Panc1 (cell line): Measurements from ENCODE around the gene GRIK4. TPM values are rescaled to one million over a fixed set of nuclear protein-coding genes. Genes with fewer than 3 reads are reported as not detected.

Experiments
- ATAC-seq: fragments of 200-7000 bp; cut with Tn5 transposase; 2 replicates; pipeline ENCODE4 v1.9.1; 2020; ENCODE audit warnings: mild to moderate bottlenecking, moderate library complexity
- BruUV-seq: library from RNA; stranded (reverse); fragments of 400-500 nt; replicated peaks from 2 replicates; lab custom pipeline; 2021; lab: Mats Ljungman, UMichigan
- CTCF ChIA-PET: fragments of 300-600 bp; sonication (Branson Sonifier 250); formaldehyde crosslinking; loops from one replicate; lab custom pipeline; 2022; ENCODE audit warnings: antibody characterized with exemption; lab: Charles Lee
- POLR2A ChIA-PET: fragments of 300-600 bp; sonication (Branson Sonifier 250); formaldehyde crosslinking; loops from one replicate; lab custom pipeline; 2022; ENCODE audit warnings: antibody characterized with exemption; lab: Charles Lee
- DNase-seq: peaks from one replicate; pipeline ENCODE4 v3.0.0-alpha.2; 2010; ENCODE audit warnings: low read depth, low spot score
- H3K27ac ChIP-seq: 2 replicates; pipeline ENCODE4 v1.5.1; 2011; ENCODE audit warnings: mild to moderate bottlenecking, low read length, inconsistent platforms
- H3K27me3 ChIP-seq: fragments of 200-500 bp; sonication (Bioruptor generic); 2 replicates; pipeline ENCODE4 v1.6.0; 2014; ENCODE audit warnings: low read length, inconsistent platforms; ENCODE audit not compliant: control insufficient read depth, insufficient read depth
- H3K36me3 ChIP-seq: fragments of 200-500 bp; sonication (Bioruptor generic); 2 replicates; pipeline ENCODE4 v1.5.1; 2014; ENCODE audit warnings: inconsistent platforms, mild to moderate bottlenecking, low read length, moderate library complexity; ENCODE audit not compliant: control insufficient read depth, insufficient read depth
- H3K4me1 ChIP-seq: 2 replicates; pipeline ENCODE4 v1.5.1; 2011; ENCODE audit warnings: inconsistent platforms, mild to moderate bottlenecking, low read length, moderate library complexity; ENCODE audit not compliant: control insufficient read depth, insufficient read depth
- H3K4me3 ChIP-seq, 2 experiments: 2 replicates each; pipeline ENCODE4 v1.5.1; 2011 to 2012; ENCODE audit warnings: low read depth in 2 of 2, low read length in 2 of 2, mild to moderate bottlenecking in 2 of 2, inconsistent platforms in 1 of 2, moderate library complexity in 1 of 2
- H3K9me3 ChIP-seq: fragments of 200-500 bp; sonication (Bioruptor generic); 2 replicates; pipeline ENCODE4 v1.5.1; 2014; ENCODE audit warnings: low read depth, mild to moderate bottlenecking, inconsistent platforms, low read length, moderate library complexity; ENCODE audit not compliant: control insufficient read depth, insufficient read depth
- POLR2AphosphoS5 ChIP-seq: IDR thresholded peaks from 2 replicates; pipeline ENCODE4 v1.6.1; 2012; ENCODE audit warnings: mild to moderate bottlenecking, low read depth, low read length, moderate library complexity
- REST ChIP-seq, 2 experiments: IDR thresholded peaks; 2 replicates each; pipeline ENCODE4 v1.6.1; 2011 to 2012; ENCODE audit warnings: low read depth in 2 of 2, control low read depth in 1 of 2, low read length in 1 of 2, mild to moderate bottlenecking in 1 of 2, moderate library complexity in 1 of 2; ENCODE audit not compliant: insufficient read depth in 1 of 2
- SIN3A ChIP-seq: IDR thresholded peaks from 2 replicates; pipeline ENCODE4 v1.6.1; 2012; ENCODE audit warnings: low read depth, mild to moderate bottlenecking, low read length, moderate library complexity, borderline replicate concordance; ENCODE audit not compliant: insufficient read depth
- TCF7L2 ChIP-seq: IDR thresholded peaks from 2 replicates; pipeline ENCODE4 v1.6.1; 2011; ENCODE audit warnings: mild to moderate bottlenecking, low read depth, low read length, inconsistent platforms
- in situ Hi-C: cut with HindIII; loops from 2 replicates; pipeline ENCODE4 v1.10.0; 2016; ENCODE audit warnings: low sequenced_read_pairs, low pct_unique_long_range_greater_than_20kb
- intact Hi-C: fragments of 100-400 bp; cut with micrococcal nuclease; formaldehyde crosslinking; loops from one replicate; pipeline ENCODE4 v1.10.0; 2022; ENCODE audit not compliant: unreplicated experiment
- total RNA-seq: library from RNA; stranded (reverse); gene quantifications from one replicate; pipeline ENCODE4 v1.2.1, GENCODE V29; 2021; ENCODE audit not compliant: unreplicated experiment
- TF ChIP-seq, protein P1 (sequence below): fragments of 450-650 bp; IDR thresholded peaks from 2 replicates; pipeline ENCODE4 v1.5.1; 2017; ENCODE audit warnings: mild to moderate bottlenecking

Gene GRIK4
- total RNA-seq, 1 experiment from 2014 or later = 0.62 TPM

DNA sequence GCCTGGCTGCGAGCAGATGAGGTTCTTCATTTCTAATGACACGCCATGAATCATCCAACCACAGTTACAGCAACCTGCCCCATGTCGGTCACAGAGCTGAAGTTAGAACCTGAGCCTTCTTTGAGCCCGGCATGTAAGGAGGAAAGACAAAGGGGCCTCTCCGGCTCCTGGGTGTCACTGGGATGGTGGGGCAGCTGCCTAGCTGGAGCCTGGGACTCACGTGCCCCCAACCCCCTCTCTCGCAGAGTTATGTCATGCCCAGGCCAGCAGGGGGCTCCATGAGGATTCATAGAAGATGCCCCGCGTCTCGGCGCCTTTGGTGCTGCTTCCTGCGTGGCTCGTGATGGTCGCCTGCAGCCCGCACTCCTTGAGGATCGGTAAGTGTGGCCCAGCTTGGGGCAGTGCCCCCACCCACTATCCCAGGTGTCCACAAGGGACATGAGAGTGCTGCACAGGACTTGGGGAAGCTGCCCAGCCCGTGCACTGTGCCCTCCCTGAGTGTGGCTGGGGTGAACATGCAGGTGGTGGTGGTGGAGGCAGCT is 148.5 kb downstream of the GRIK4 start:
- TF ChIP-seq, protein P1, sequence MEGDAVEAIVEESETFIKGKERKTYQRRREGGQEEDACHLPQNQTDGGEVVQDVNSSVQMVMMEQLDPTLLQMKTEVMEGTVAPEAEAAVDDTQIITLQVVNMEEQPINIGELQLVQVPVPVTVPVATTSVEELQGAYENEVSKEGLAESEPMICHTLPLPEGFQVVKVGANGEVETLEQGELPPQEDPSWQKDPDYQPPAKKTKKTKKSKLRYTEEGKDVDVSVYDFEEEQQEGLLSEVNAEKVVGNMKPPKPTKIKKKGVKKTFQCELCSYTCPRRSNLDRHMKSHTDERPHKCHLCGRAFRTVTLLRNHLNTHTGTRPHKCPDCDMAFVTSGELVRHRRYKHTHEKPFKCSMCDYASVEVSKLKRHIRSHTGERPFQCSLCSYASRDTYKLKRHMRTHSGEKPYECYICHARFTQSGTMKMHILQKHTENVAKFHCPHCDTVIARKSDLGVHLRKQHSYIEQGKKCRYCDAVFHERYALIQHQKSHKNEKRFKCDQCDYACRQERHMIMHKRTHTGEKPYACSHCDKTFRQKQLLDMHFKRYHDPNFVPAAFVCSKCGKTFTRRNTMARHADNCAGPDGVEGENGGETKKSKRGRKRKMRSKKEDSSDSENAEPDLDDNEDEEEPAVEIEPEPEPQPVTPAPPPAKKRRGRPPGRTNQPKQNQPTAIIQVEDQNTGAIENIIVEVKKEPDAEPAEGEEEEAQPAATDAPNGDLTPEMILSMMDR = peak; percentile 83
- no peak for TF ChIP-seq POLR2AphosphoS5
- ATAC-seq (peak; percentile 42; the same call in 1 of the 2 replicates), DNase-seq (no peak)
- H3K36me3 ChIP-seq = no peaks in the 10 kb centered on the region
- POLR2A ChIA-PET = no interaction called here
- H3K9me3 ChIP-seq = no peaks in the 10 kb centered on the region
- intact Hi-C loops = no loop called here
- H3K27ac ChIP-seq = no peak overlapping the region
- H3K4me3 ChIP-seq = no peak overlapping the region
- CTCF ChIA-PET = interaction anchor here (0.9 kb wide), 1 partner anchor 25 kb away, joined by 3 read pairs; no protein-coding TSS in a partner anchor
- in situ Hi-C loops = no loop called here
- BruUV-seq = no TSS peak
- no peaks in the 10 kb centered on the region for H3K4me1 ChIP-seq
- peaks cover 15% of the 10 kb centered on the region for H3K27me3 ChIP-seq

GRCh38 chr11:120662071-120662676 is 150.6 kb downstream of the GRIK4 start:
- in situ Hi-C loops = no loop called here
- CTCF ChIA-PET = interaction anchor here (0.5 kb wide), 1 partner anchor 261 kb away, joined by 6 read pairs; no protein-coding TSS in a partner anchor
- Histone ChIP-seq H3K36me3 (no peaks in the 10 kb centered on the region), H3K27me3 (peaks cover 26% of the 10 kb centered on the region), H3K27ac (no peak overlapping the region), H3K9me3 (no peaks in the 10 kb centered on the region), H3K4me3 (no peak overlapping the region), H3K4me1 (no peaks in the 10 kb centered on the region)
- ATAC-seq (no peak), DNase-seq (no peak)
- intact Hi-C loops = no loop called here
- TF ChIP-seq REST (IDR thresholded peaks at IDR 0.05; ENCODE audit: insufficient read depth in 1 of 2, low read depth in 2 of 2, low read length in 1 of 2) (no peak), SIN3A (no peak), TCF7L2 (no peak), POLR2AphosphoS5 (no peak)
- TF ChIP-seq, protein P1 = no peak
- BruUV-seq = no TSS peak
- POLR2A ChIA-PET = no interaction called here
